Epithelial cell of prostate (primary cell): ENCODE data around the gene PDE4B.
"Not testable (repeated sequence)": the region's sequence is repeated elsewhere in the genome, so short reads cannot be mapped to it uniquely, and the experiment has no call there.

Experiments used
- DNase-seq: peaks from one replicate; pipeline ENCODE4 v3.0.0-alpha.2; 2011; ENCODE audit warnings: low read depth, low spot score
- H3K27ac ChIP-seq: fragments of 450-650 bp; 2 replicates; pipeline ENCODE4 v1.5.1; 2017; ENCODE audit warnings: mild to moderate bottlenecking

The PDE4B gene

DNA sequence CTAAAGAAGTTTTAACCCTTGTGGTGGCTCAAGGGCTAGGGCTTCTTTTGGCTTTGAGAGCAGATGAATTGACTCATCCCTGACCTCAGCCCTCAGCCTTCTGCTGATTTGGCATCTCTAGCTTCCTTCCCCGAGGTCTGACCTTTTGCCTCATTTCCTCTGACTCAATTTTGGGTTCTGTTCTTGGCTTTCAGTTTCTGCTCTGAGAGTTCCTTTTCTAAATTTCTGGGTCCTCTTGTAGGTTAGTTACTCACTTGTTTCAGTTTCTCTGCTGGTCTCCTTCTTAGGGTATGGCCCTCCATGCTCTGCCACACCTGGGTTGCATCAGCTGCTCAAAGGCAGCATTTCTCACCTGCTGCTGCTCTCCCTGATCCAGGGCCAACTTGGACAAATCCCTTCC, 19.4 kb downstream of the PDE4B start:
- peak overlapping the region; percentile 44 for H3K27ac ChIP-seq
- DNase-seq, result peak; percentile 10

DNA sequence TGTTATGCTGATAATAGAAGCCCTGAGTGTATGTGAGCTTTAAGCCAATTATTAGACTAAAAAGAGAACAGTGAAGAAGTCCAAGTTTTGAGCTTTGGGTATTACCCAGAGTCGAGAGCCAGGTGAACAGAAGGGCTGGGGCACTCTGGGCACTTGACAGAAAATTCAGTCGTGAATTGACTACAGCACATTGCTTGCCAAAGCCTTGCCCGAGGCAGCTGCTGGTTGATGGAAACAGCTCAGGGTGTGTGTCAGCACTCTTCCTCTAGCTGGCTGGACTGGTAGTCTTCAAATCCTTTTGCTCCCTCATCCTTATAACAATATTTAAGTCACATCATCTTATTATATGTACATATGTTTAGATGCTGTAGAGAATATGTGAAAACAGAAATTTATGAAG, 21.3 kb downstream of the PDE4B start:
- no peak overlapping the region for H3K27ac ChIP-seq
- DNase-seq, result no peak

- no peak overlapping the region for H3K27ac ChIP-seq
Measured at GRCh38 chr1:65814752-65815151, 22.1 kb downstream of the PDE4B start.

DNA sequence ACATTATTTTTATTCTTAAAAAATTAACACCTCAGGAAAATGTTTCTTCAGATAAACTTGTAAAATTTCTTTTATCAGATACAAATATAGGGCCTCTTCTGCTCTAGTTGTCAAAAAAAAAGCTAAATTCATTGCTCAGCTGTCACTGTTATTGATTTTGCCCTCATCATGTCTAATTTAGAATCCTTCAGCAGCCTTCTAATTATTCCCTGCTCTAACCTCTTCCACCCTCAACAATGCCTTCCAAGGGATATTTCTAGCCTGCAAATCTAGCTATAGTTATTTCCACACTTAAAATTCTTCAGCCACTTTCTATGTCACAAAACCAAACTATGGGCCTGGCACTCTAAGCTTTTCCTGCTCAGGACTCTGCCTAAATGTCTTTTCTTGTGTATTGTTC, 25.2 kb downstream of the PDE4B start:
- no peak overlapping the region for H3K27ac ChIP-seq
- DNase-seq, result no peak

More at GRCh38 chr1:65814752-65815151, 22.1 kb downstream of the PDE4B start:
- no peak for DNase-seq

DNA sequence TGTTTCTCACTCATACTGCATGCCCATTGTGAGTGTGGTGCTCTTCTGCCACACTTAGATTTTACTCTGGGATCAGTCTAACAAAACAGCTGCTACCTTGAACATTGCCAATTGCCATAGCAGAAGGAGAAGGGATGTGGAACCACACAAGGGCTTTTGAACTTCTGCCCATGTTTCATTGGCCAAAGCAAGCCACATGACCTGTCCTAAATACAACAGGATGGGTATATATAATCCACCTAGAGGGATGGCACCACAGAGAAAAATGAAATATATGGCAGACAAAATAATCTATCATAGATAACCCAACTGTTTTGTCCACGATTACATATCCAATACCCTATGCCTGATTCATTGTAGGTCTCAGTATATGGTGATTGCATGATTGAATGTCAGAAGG, 26.3 kb downstream of the PDE4B start:
- no peak overlapping the region for H3K27ac ChIP-seq
- DNase-seq, result no peak

DNA sequence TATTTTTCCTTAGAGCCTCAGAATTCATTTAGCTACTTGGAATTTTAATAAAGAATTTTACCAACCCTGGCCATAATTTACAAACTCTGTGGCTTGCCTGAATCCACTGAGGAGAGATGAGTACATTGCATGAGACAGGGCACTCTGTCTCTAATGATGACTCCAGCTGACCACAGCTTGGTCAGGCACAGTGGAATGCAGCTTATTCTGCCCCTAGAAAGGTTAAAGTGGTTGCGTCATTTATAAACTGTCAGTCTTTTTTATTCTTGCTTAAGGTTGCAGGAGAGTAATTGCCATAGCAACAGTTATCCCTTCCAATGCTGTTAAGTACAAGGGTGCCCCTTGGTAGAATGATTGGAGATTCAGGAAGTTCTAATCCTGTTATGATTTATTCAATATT, 28.3 kb downstream of the PDE4B start:
- no peak overlapping the region for H3K27ac ChIP-seq
- no peak for DNase-seq

DNA sequence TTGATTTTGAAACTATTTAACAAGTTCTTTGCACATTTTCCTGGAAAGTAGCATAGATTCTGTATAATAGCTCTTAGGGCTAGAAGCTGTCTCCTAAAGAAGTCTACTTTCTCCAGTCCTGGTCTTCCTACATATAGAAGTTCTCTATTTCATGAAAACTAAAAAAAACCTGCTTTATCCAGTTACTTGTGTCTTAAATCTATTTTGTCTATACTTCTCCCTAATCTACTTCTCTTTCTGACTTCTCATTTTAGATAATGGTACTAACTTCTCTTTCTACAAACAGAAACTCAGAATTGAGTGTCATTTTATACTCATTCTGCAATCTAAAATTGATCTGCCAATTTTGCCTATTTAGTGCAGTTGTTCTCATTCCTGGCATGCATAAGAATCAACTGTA, 28.7 kb downstream of the PDE4B start:
- no peak for DNase-seq
- no peak overlapping the region for H3K27ac ChIP-seq

GRCh38 chr1:65824103-65824502, 31.4 kb downstream of the PDE4B start:
- no peak for DNase-seq
- no peak overlapping the region for H3K27ac ChIP-seq

GRCh38 chr1:65825741-65826140, 33.0 kb downstream of the PDE4B start:
- no peak overlapping the region for H3K27ac ChIP-seq
- DNase-seq, result no peak

GRCh38 chr1:65826782-65827181, 34.1 kb downstream of the PDE4B start:
- H3K27ac ChIP-seq, result no peak overlapping the region
- no peak for DNase-seq

DNA sequence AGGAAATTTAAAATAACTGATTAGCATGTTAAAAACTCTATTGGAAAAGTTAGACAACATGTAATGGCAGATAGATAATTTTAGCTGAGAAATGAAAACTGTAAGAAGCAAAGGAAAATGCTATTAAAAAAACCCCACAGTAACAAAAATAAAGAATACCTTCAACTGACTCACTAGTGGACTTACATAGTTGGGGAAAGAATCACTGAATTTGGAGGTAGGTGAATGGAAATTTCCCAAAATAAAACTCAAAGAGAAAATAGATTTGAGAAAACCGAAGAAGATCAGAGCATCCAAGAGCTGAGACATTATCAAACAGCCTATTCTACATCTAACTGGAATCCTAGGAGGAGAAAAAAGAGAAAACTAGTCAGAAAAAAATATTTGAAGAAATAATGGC, 34.7 kb downstream of the PDE4B start:
- no peak overlapping the region for H3K27ac ChIP-seq
- DNase-seq, result no peak

- H3K27ac ChIP-seq, result no peak overlapping the region
- DNase-seq, result no peak
Measured at GRCh38 chr1:65830306-65830705, 37.6 kb downstream of the PDE4B start.

GRCh38 chr1:65832296-65832695, 39.6 kb downstream of the PDE4B start:
- DNase-seq, result no peak
- no peak overlapping the region for H3K27ac ChIP-seq

DNA sequence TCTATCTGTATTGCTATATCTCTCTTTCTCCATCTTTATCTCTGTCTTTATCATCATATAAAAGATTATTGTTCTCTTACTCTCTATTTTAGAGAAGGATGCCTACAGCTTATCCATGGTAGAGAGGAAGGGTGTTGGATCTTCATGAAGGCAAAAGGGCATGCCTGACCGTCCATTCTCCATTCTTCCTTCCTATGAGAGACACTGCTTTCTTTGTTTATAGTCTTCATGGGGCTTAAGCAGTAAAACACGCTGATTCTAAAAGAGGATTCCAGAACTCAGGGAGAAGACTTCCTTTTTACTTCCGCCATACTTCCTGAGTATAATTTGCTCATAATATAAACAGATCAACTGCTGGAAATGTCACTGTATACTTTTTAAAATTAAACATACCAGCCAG, 44.0 kb downstream of the PDE4B start:
- no peak overlapping the region for H3K27ac ChIP-seq
- DNase-seq, result no peak

DNA sequence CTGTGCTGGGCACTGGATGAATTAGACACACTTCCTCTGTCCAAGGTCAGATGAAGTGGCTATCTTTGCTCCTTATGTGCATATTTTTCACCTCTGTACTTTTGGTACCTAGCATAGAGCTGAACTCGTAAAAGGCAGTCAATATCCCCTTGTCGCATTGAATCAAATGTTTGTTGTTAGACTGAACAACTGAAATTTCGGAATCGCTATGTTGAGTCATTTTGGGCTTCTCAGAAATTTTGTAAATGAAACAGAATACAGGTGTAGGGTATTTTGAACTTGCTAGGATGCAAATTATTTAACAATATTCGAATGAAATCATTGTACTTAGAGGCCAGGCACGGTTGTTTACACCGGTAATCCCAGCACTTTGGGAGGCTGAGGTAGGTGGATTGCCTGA, 48.0 kb downstream of the PDE4B start:
- no peak for DNase-seq
- H3K27ac ChIP-seq, result no peak overlapping the region

GRCh38 chr1:65844296-65844695, 51.6 kb downstream of the PDE4B start:
- no peak for DNase-seq

DNA sequence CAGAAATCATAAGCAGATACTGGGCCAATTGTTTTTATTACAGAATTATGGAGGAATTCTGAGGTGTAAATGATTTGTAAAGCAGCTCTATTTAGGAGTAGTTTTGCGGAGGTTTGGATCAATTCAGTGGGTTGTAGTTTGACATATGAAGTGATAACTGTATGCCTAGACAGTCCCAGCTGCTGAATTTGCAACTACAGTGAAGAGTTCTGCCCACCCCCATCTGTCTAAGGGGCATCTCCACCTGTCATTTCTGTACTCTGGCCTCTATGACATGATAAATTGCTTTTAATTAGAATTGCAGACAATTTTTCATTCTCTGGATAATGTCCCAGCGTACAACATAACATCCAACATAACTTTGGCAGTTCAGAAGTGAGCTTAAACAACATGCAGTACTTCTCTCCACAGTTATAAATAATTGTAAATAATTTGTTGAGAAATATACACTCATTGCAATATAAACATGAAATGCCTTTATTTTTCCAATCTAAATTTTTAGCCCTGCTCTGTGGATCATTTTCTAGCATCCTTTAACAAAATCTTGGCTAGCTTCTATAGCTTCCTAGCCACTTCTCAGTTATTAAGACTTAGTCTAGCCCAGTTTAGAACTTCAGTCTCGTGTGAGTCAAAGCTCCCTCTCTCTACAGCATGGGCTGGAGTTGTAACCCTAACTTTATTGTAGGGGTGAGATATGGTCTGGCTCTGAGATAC, 52.3 kb downstream of the PDE4B start:
- H3K27ac ChIP-seq, result no peak overlapping the region
- DNase-seq, result no peak

More at GRCh38 chr1:65844296-65844695, 51.6 kb downstream of the PDE4B start:
- H3K27ac ChIP-seq, result no peak overlapping the region

GRCh38 chr1:65845535-65846060, 52.9 kb downstream of the PDE4B start:
- DNase-seq, result no peak
- H3K27ac ChIP-seq, result no peak overlapping the region

GRCh38 chr1:65846866-65847265, 54.2 kb downstream of the PDE4B start:
- no peak for DNase-seq
- no peak overlapping the region for H3K27ac ChIP-seq

- DNase-seq, result no peak
Measured at GRCh38 chr1:65850281-65850680, 57.6 kb downstream of the PDE4B start.

GRCh38 chr1:65856591-65856990, 63.9 kb downstream of the PDE4B start:
- not testable (repeated sequence) for H3K27ac ChIP-seq, DNase-seq

More at GRCh38 chr1:65850281-65850680, 57.6 kb downstream of the PDE4B start:
- H3K27ac ChIP-seq, result no peak overlapping the region

DNA sequence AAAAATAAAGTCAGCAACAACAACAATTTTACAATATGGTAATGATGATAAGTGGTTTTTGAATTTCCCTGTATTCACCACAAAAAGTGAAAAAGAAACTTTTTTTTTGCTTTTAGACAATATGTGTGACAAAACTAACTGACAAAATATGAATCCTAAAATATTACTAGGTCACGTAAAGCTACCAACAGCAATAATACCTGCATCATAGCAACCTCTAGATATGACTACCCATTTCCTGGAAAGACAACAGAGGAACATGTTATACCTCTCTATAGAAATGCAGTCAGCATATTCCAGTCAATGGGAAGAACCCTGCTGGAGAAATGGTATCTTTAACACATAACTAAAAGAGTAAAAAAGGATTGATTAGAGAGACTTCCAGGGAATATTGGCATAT, 73.7 kb downstream of the PDE4B start:
- DNase-seq, result no peak
- H3K27ac ChIP-seq, result no peak overlapping the region
